GM21515 (cell line): Measurements from ENCODE around the gene SH2D6.
"Not testable (repeated sequence)": the region's sequence is repeated elsewhere in the genome, so short reads cannot be mapped to it uniquely, and the experiment has no call there.

Experiments used
- ATAC-seq: cut with Tn5 transposase; IDR thresholded peaks from one replicate; pipeline ENCODE4 v1.9.1; 2021; ENCODE audit not compliant: unreplicated experiment

The SH2D6 gene

DNA sequence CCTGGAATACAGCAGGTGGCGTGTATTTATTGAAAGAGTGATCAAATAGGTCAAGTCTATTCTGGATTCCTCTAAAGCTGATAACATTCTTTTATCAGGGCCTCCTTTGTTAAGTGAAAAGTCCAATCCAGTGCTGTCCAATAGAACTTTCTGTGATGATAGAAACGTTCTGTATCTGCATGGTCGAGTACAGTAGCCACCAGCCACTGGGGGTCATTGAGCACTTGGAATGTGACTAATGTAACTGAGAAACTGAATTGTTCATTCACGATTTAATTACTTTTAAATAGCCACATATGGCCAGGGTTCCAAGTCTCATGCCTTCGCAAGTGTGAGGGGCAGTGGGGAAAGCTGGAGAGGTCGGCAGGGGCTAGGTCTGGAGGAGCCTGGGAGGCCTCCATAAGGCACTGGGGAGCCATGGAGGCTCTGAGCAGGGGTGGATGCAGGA, 20.5 kb downstream of the SH2D6 start:
- ATAC-seq, result no peak

DNA sequence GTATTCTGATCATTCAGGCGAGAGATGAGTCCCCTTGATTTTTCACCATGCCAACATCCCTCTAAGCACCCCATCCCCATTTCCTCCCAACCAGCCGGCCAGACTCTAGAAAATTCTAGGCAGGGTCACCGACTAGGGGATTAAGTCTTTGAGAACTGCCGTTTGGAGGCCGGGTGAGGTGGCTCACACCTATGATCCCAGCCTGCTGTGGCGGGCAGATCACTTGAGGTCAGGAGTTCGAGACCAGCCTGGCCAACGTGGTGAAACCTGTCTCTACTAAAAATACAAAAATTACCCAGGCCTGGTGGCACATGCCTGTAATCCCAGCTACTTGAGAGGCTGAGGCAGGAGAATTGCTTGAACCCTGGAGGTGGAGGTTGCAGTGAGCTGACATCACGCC, 21.1 kb downstream of the SH2D6 start:
- not testable (repeated sequence) for ATAC-seq

GRCh38 chr2:85439986-85440385, 21.5 kb downstream of the SH2D6 start:
- no peak for ATAC-seq

DNA sequence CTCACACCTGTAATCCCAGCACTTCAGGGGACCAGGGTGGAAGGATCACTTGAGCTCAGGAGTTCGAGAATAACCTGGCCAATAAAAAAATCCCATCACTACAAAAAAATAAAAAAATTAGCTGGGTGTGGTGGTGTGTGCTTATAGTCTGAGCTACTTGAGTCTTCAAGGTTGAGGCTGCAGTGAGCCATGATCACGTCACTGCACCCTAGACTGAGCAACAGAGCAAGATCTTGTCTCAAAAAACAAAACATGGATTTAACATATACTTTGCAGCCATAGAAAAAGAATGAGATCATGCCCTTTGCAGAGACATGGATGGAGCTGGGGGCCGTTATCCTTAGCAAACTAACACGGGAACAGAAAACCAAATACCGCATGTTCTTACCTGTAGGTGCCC, 22.2 kb downstream of the SH2D6 start:
- no peak for ATAC-seq

DNA sequence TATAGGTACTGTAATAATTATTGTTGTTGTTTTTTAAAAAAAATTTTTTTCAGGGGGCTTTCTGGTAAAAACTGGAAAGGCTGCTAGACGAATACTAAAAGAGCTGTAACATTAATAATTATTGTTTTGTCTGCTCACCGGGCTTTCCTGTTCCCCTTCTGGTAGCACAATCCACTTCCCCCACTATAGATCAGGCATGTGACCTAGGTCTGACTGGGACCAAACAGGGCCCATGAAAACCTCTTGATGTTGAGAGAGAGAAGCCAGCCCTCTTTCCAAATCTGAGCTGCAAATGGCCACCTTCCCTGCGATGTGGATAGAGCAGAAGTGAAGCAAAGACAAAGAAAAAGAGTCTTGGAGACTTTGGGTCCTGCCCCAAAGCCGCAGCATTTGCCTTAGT, 23.4 kb downstream of the SH2D6 start:
- no peak for ATAC-seq

GRCh38 chr2:85444629-85445172, 26.2 kb downstream of the SH2D6 start:
- no peak for ATAC-seq

DNA sequence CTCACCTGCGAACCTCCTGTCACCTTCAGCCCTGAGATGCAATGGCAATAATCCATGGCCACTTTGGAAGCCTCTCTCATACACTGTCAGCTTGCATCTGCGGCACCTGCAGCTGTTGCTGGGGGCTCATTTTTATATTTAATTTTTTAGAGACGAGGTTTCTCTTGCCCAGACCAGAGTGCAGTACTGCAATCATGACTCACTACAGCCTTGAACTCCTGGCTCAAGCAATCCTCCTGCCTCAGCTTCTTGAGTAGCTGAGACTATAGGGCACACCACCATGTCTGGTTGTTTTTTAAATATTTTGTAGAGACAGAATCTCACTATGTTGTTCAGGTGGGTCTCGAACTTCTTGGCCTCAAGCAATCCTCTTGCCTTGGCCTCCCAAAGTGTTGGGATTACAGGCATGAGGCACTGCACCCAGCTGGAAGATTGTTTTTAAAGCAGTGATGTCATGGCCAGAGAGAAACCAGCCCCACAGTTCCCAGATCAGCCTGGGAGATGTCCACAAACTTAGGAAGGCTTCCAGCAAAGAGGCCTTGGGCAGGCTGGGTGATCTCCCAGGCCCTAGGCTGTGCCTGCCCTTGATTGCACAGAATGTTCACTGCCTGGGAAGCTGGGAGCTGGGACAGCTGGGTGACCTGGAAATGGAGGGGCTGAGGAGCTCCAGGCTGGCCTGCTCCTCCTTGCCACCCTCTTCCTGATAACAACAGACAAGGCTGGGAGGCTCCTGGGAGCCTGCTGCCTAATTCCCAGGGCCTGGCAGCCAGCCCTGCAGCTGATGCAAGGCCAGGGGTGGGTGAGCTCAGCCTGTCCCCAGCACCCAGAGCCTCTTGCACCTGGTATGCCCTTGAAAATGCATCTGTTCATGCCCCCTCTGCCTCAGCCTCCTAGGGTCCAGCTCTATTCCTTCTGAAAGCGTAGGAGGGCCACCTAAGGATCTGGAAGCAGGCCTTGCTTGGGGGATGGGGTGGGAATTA, 27.1 kb downstream of the SH2D6 start:
- ATAC-seq, result no peak

- no peak for ATAC-seq
These were observed 28.0 kb downstream of the SH2D6 start for GRCh38 chr2:85446296-85447221.

DNA sequence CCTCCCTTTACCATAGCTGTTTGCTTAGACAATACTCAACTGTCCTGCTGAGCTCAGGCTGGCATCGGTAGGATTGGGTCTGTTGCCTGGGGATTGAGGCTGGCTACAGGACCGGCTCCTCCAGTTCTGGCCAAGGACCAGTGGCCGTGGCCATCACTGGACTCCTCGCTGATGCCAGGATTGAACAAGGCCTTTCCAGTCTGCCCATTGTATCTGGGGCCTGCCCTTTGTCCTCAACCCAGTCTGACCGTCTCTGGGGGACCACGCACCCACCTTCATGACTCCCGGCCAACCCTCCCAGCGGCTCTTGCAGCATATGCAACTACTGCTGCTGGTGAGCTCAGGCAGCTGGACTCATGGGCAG, 28.7 kb downstream of the SH2D6 start:
- ATAC-seq, result no peak

GRCh38 chr2:85448461-85449213, 30.1 kb downstream of the SH2D6 start:
- ATAC-seq, result no peak

DNA sequence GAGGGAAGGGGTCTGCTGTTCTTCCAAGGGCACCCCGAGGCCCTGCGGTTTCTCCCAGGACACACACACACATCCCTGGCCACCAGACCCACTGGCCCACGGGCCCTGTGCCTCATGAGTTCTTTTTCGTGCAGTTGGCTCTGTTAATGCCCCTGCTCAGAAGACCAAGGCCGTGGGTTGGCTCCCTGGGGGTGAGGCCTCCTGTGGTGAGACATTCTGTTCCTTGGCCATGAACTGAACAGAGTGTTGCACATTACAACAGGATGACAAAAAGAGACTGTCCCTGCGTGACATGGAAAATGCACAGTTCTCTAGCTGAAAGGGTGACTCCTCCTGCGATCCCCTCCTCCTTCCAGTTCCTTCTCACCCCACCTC, 30.7 kb downstream of the SH2D6 start:
- no peak for ATAC-seq

- ATAC-seq, result no peak
These were observed 33.7 kb downstream of the SH2D6 start for GRCh38 chr2:85452237-85452636.

DNA sequence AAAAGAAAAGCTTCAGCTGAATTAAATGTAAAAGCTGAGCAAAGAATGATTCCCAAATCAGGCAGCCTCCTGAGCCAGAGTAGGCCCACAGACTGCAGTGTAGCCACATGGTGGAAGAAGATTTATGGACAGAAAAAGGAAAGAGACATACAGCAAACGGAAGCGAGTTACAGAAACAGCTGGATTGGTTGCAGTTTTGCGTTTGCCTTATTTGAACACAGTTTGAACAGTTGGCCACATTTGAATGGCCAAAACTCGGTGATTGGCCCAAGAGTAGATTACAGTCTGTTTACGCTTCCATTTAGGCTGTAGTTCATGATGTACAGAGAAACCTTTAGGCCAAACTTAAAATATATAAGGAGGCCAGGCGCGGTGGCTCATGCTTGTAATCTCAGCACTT, 35.1 kb downstream of the SH2D6 start:
- no peak for ATAC-seq

DNA sequence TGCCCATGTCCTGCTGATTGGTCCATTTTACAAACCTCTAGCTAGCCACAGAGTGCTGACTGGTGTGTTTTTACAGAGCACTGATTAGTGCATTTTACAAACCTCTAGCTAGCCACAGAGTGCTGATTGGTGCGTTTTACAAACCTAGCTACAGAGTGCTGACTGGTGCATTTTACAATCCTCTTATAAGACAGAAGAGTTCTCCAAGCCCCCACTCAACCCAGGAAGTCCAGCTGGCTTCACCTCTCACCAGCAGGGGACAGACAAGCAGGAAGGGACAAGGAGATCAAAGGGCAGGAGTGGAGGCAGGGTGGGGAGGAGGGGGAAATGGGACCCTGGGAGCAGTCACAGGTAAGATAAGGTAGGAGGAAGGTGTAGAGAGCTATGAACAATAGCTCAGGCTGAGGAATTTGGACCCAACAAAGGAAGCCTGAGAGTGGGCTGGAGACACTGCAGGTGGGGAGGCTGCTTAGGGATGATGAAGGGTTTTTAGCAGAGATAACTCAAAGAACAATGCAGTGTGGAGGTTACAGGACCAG, 37.1 kb downstream of the SH2D6 start:
- no peak for ATAC-seq

DNA sequence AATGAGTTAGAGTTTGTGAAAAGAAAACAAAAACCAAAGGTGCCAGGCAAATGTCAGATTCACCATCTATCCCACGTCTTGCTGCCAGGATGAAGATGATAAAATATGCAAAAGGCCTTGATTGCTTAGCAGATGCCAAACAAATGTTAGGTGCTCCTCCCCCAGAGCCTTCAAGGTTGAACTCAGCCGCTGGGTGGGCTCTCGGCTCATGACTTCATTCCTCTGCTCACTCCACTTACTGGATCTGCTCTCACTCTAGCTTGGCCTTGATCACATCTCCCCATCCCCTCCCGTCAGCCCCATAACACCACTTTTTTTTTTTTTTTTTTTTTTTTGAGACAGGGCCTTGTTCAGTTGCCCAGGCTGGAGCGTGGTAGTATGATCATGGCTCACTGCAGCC, 38.5 kb downstream of the SH2D6 start:
- ATAC-seq, result no peak

GRCh38 chr2:85457877-85458316, 39.4 kb downstream of the SH2D6 start:
- no peak for ATAC-seq

GRCh38 chr2:85458601-85459563, 40.4 kb downstream of the SH2D6 start:
- no peak for ATAC-seq

GRCh38 chr2:85459771-85460170, 41.3 kb downstream of the SH2D6 start:
- no peak for ATAC-seq

GRCh38 chr2:85462322-85462721, 43.8 kb downstream of the SH2D6 start:
- ATAC-seq, result no peak
